Measurements from ENCODE around the gene CEP112. TPM values are rescaled to one million over a fixed set of nuclear protein-coding genes. Genes with fewer than 3 reads are reported as not detected.

Gene CEP112
- polyA plus RNA-seq, 1 donor from 2014 or later = 6.0 TPM

DNA sequence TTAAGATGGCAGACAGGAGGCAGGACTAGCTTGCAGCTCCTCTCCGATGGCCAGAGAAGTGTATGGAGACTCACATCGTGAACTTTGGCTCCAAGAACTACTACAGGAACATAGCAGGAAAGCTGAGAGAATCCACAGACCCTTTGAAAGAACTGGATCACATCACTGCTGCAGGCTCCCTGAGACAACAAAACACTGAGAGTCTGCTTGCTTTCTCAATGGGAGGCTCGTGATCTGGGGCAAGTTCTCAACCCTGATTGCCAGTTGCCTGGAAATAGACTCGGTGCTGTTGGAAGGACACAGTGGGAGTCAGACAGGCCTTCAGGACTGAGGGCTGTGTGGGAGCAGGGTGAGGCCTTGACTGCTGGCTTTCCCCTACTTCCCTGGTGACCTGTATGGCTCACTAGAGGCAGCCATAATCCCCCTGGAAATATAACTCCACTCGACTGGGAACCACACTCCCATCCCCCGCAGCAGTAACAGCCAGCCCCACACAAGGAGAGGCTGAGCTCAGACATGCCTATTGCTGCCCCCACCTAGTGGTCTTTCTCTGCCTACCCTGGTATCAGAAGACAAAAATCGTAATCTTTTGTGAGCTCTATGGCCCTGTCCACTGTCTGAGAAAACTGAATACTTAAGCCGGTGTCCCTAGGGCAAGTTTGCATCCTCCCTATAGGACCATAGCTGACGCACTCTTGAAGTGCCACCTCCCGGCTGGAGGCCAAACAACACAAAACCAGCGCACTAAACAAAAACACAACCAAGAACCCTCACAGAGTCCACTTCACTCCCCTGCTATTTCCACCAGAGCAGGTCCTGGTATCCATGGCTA lies 238.4 kb downstream of the CEP112 start:
- no peaks in the 10 kb centered on the region for H3F3A ChIP-seq (ENCODE audit: insufficient read depth, low read length, poor library complexity, severe bottlenecking)
- no peaks in the 10 kb centered on the region for H3K27me3 ChIP-seq (ENCODE audit: insufficient read depth, low read depth, low read length)
- no peak overlapping the region for H3K9ac ChIP-seq (ENCODE audit: low read length)
- no peaks in the 10 kb centered on the region for H3K9me2 ChIP-seq (ENCODE audit: insufficient read depth, low read length)
- H3K36me3 ChIP-seq (ENCODE audit: insufficient read depth, low read length) = no peaks in the 10 kb centered on the region
- H3K4me2 ChIP-seq (ENCODE audit: low read length) = no peak overlapping the region
- H4K20me1 ChIP-seq (ENCODE audit: insufficient read depth) = no peaks in the 10 kb centered on the region
- TF ChIP-seq TAF1 (IDR thresholded peaks at IDR 0.05; ENCODE audit: low read depth) = no peak
- no peak for TF ChIP-seq SMC3 (conservative IDR thresholded peaks at IDR 0.05; ENCODE audit: poor library complexity)
- no peak for TF ChIP-seq EZH2 (IDR thresholded peaks at IDR 0.05; ENCODE audit: borderline replicate concordance, insufficient read depth, low read length, poor library complexity, severe bottlenecking)
- no peak for TF ChIP-seq RAD21 (conservative IDR thresholded peaks at IDR 0.05)
- no peak for TF ChIP-seq POLR2AphosphoS5 (IDR thresholded peaks at IDR 0.05)
- TF ChIP-seq, protein P1, sequence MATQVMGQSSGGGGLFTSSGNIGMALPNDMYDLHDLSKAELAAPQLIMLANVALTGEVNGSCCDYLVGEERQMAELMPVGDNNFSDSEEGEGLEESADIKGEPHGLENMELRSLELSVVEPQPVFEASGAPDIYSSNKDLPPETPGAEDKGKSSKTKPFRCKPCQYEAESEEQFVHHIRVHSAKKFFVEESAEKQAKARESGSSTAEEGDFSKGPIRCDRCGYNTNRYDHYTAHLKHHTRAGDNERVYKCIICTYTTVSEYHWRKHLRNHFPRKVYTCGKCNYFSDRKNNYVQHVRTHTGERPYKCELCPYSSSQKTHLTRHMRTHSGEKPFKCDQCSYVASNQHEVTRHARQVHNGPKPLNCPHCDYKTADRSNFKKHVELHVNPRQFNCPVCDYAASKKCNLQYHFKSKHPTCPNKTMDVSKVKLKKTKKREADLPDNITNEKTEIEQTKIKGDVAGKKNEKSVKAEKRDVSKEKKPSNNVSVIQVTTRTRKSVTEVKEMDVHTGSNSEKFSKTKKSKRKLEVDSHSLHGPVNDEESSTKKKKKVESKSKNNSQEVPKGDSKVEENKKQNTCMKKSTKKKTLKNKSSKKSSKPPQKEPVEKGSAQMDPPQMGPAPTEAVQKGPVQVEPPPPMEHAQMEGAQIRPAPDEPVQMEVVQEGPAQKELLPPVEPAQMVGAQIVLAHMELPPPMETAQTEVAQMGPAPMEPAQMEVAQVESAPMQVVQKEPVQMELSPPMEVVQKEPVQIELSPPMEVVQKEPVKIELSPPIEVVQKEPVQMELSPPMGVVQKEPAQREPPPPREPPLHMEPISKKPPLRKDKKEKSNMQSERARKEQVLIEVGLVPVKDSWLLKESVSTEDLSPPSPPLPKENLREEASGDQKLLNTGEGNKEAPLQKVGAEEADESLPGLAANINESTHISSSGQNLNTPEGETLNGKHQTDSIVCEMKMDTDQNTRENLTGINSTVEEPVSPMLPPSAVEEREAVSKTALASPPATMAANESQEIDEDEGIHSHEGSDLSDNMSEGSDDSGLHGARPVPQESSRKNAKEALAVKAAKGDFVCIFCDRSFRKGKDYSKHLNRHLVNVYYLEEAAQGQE (IDR thresholded peaks at IDR 0.05; ENCODE audit: borderline replicate concordance) = no peak
- TF ChIP-seq EP300 (conservative IDR thresholded peaks at IDR 0.05; ENCODE audit: poor library complexity, severe bottlenecking) = no peak
- TF ChIP-seq, protein P2, sequence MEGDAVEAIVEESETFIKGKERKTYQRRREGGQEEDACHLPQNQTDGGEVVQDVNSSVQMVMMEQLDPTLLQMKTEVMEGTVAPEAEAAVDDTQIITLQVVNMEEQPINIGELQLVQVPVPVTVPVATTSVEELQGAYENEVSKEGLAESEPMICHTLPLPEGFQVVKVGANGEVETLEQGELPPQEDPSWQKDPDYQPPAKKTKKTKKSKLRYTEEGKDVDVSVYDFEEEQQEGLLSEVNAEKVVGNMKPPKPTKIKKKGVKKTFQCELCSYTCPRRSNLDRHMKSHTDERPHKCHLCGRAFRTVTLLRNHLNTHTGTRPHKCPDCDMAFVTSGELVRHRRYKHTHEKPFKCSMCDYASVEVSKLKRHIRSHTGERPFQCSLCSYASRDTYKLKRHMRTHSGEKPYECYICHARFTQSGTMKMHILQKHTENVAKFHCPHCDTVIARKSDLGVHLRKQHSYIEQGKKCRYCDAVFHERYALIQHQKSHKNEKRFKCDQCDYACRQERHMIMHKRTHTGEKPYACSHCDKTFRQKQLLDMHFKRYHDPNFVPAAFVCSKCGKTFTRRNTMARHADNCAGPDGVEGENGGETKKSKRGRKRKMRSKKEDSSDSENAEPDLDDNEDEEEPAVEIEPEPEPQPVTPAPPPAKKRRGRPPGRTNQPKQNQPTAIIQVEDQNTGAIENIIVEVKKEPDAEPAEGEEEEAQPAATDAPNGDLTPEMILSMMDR (IDR thresholded peaks at IDR 0.05; ENCODE audit: poor library complexity, severe bottlenecking) = no peak
- TF ChIP-seq MXI1 (conservative IDR thresholded peaks at IDR 0.05; ENCODE audit: poor library complexity, severe bottlenecking) = no peak
- H2AFZ ChIP-seq (ENCODE audit: low read depth, low read length) = no peak overlapping the region
- H3K9me3 ChIP-seq (ENCODE audit: low read length) = no peaks in the 10 kb centered on the region
- no peak overlapping the region for H3K27ac ChIP-seq (ENCODE audit: low read length)
- H3K4me3 ChIP-seq (ENCODE audit: low read length) = no peak overlapping the region
- H3K79me2 ChIP-seq (replicated peaks; ENCODE audit: insufficient read depth, low read length) = no peaks in the 10 kb centered on the region

DNA sequence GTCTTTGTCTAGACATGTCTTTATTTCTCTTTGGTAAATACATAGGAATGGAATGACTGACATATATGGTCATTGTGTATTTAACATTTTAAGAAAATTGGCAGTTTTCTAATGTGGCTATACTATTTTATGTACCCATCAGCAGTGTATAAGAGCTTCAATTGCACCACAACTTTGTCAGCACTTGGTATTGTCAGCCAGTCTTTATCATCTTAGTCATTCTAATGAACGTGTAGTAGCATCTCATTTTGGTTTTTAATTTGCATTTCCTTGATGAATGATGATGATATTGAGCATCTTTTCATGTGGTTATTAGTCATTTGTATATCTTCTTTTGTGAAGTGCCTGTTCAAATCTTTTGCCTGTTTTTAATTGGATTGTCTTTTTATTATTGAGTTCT lies 239.3 kb downstream of the CEP112 start:
- Histone ChIP-seq H3K9ac (ENCODE audit: low read length) (no peak overlapping the region), H2AFZ (ENCODE audit: low read depth, low read length) (no peak overlapping the region), H3K79me2 (replicated peaks; ENCODE audit: insufficient read depth, low read length) (no peaks in the 10 kb centered on the region), H3K36me3 (ENCODE audit: insufficient read depth, low read length) (no peaks in the 10 kb centered on the region), H3K4me2 (ENCODE audit: low read length) (no peak overlapping the region), H4K20me1 (ENCODE audit: insufficient read depth) (no peaks in the 10 kb centered on the region), H3F3A (ENCODE audit: insufficient read depth, low read length, poor library complexity, severe bottlenecking) (no peaks in the 10 kb centered on the region), H3K27me3 (ENCODE audit: insufficient read depth, low read depth, low read length) (no peaks in the 10 kb centered on the region), H3K4me3 (ENCODE audit: low read length) (no peak overlapping the region), H3K27ac (ENCODE audit: low read length) (no peak overlapping the region), H3K9me3 (ENCODE audit: low read length) (no peaks in the 10 kb centered on the region), H3K9me2 (ENCODE audit: insufficient read depth, low read length) (no peaks in the 10 kb centered on the region)
- no peak for TF ChIP-seq SMC3 (conservative IDR thresholded peaks at IDR 0.05; ENCODE audit: poor library complexity)
- TF ChIP-seq MXI1 (conservative IDR thresholded peaks at IDR 0.05; ENCODE audit: poor library complexity, severe bottlenecking) = no peak
- no peak for TF ChIP-seq POLR2AphosphoS5 (IDR thresholded peaks at IDR 0.05)
- no peak for TF ChIP-seq RAD21 (conservative IDR thresholded peaks at IDR 0.05)
- TF ChIP-seq, protein P1 (IDR thresholded peaks at IDR 0.05; ENCODE audit: borderline replicate concordance) = no peak
- TF ChIP-seq TAF1 (IDR thresholded peaks at IDR 0.05; ENCODE audit: low read depth) = no peak
- no peak for TF ChIP-seq EP300 (conservative IDR thresholded peaks at IDR 0.05; ENCODE audit: poor library complexity, severe bottlenecking)
- TF ChIP-seq, protein P2 (IDR thresholded peaks at IDR 0.05; ENCODE audit: poor library complexity, severe bottlenecking) = no peak
- TF ChIP-seq EZH2 (IDR thresholded peaks at IDR 0.05; ENCODE audit: borderline replicate concordance, insufficient read depth, low read length, poor library complexity, severe bottlenecking) = no peak

Measured in neural cell (in vitro differentiated cells).